ENCODE data around the gene TMEM17.
"Not testable (repeated sequence)": the region's sequence is repeated elsewhere in the genome, so short reads cannot be mapped to it uniquely, and the experiment has no call there.

TMEM17 gene

GRCh38 chr2:62536873-62537547, 31.0 kb upstream of the TMEM17 start:
- DNase-seq (ENCODE audit: low read depth in 1 of 2, low spot score in 1 of 2), result no peak
- Histone ChIP-seq H3K27ac (replicated peaks) (no peak overlapping the region), H3K27me3 (ENCODE audit: insufficient read depth, poor library complexity, severe bottlenecking) (no peaks in the 10 kb centered on the region), H3K4me3 (replicated peaks; ENCODE audit: insufficient read depth, low read length) (no peak overlapping the region)
- TF ChIP-seq GABPA (IDR thresholded peaks at IDR 0.05; ENCODE audit: low read depth), result no peak
- no peak for TF ChIP-seq POLR2AphosphoS5 (IDR thresholded peaks at IDR 0.05; ENCODE audit: low read depth)
- TF ChIP-seq SPI1 (IDR thresholded peaks at IDR 0.05; ENCODE audit: borderline replicate concordance, low read depth), result no peak
- TF ChIP-seq REST (IDR thresholded peaks at IDR 0.05; ENCODE audit: insufficient replicate concordance, low read depth), result no peak
- TF ChIP-seq, protein P1, sequence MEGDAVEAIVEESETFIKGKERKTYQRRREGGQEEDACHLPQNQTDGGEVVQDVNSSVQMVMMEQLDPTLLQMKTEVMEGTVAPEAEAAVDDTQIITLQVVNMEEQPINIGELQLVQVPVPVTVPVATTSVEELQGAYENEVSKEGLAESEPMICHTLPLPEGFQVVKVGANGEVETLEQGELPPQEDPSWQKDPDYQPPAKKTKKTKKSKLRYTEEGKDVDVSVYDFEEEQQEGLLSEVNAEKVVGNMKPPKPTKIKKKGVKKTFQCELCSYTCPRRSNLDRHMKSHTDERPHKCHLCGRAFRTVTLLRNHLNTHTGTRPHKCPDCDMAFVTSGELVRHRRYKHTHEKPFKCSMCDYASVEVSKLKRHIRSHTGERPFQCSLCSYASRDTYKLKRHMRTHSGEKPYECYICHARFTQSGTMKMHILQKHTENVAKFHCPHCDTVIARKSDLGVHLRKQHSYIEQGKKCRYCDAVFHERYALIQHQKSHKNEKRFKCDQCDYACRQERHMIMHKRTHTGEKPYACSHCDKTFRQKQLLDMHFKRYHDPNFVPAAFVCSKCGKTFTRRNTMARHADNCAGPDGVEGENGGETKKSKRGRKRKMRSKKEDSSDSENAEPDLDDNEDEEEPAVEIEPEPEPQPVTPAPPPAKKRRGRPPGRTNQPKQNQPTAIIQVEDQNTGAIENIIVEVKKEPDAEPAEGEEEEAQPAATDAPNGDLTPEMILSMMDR (IDR thresholded peaks at IDR 0.05; ENCODE audit: insufficient read depth, low read length), result no peak

DNA sequence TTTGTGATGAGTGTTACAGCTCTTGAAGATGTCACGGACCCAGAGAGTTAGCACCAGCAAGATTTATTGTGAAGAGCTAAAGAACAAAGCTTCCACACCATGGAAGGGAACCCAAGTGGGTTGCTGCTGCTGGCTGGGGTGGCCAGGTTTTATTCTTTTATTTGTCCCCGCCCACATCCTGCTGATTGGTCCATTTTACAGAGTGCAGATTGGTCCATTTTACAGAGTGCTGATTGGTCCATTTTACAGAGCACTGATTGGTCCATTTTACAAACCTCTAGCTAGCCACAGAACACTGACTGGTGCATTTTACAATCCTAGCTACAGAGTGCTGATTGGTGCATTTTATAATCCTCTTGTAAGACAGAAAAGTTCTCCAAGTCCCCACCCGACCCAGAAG, 29.5 kb upstream of the TMEM17 start:
- not testable (repeated sequence) for H3K4me3 ChIP-seq (replicated peaks; ENCODE audit: insufficient read depth, low read length); H3K27ac ChIP-seq (replicated peaks); DNase-seq (ENCODE audit: low read depth in 1 of 2, low spot score in 1 of 2); H3K27me3 ChIP-seq (ENCODE audit: insufficient read depth, poor library complexity, severe bottlenecking)

DNA sequence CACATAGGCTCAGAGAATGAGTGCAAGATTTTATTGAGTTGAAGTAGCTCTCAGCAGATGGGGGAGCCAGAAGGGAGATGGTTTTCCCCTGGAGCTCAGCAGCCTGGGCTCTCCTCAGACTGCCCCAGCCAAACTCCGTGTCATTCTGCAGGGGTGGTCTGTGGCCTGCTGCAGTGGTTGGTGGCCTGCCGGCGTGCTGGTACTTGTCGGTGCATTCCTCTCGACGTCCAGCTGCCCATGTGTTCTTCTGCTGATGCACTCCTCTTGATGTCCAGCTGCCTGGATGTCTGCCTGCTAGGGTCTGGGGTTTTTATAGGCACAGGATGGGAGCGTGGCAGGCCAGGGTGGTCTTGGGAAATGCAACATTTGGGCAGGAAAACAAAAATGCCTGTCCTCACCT, 25.6 kb upstream of the TMEM17 start:
- no peak for DNase-seq (ENCODE audit: low read depth in 1 of 2, low spot score in 1 of 2)
- TF ChIP-seq POLR2AphosphoS5 (IDR thresholded peaks at IDR 0.05; ENCODE audit: low read depth) (no peak), GABPA (IDR thresholded peaks at IDR 0.05; ENCODE audit: low read depth) (no peak), SPI1 (IDR thresholded peaks at IDR 0.05; ENCODE audit: borderline replicate concordance, low read depth) (no peak), REST (IDR thresholded peaks at IDR 0.05; ENCODE audit: insufficient replicate concordance, low read depth) (no peak)
- TF ChIP-seq, protein P1 (IDR thresholded peaks at IDR 0.05; ENCODE audit: insufficient read depth, low read length), result no peak
- H3K27ac ChIP-seq (replicated peaks), result no peak overlapping the region
- H3K27me3 ChIP-seq (ENCODE audit: insufficient read depth, poor library complexity, severe bottlenecking), result no peaks in the 10 kb centered on the region
- H3K4me3 ChIP-seq (replicated peaks; ENCODE audit: insufficient read depth, low read length), result no peak overlapping the region

- no peak for DNase-seq (ENCODE audit: low read depth in 1 of 2, low spot score in 1 of 2)
- Histone ChIP-seq H3K27me3 (ENCODE audit: insufficient read depth, poor library complexity, severe bottlenecking) (no peaks in the 10 kb centered on the region), H3K27ac (replicated peaks) (no peak overlapping the region), H3K4me3 (replicated peaks; ENCODE audit: insufficient read depth, low read length) (no peak overlapping the region)
- TF ChIP-seq GABPA (IDR thresholded peaks at IDR 0.05; ENCODE audit: low read depth) (no peak), POLR2AphosphoS5 (IDR thresholded peaks at IDR 0.05; ENCODE audit: low read depth) (no peak), SPI1 (IDR thresholded peaks at IDR 0.05; ENCODE audit: borderline replicate concordance, low read depth) (no peak), REST (IDR thresholded peaks at IDR 0.05; ENCODE audit: insufficient replicate concordance, low read depth) (no peak)
- TF ChIP-seq, protein P1 (IDR thresholded peaks at IDR 0.05; ENCODE audit: insufficient read depth, low read length), result no peak
Measured at GRCh38 chr2:62529758-62530157, 23.8 kb upstream of the TMEM17 start.

All from HL-60 (cell line).